Measurements from ENCODE around the gene DERA.

Gene DERA

DNA sequence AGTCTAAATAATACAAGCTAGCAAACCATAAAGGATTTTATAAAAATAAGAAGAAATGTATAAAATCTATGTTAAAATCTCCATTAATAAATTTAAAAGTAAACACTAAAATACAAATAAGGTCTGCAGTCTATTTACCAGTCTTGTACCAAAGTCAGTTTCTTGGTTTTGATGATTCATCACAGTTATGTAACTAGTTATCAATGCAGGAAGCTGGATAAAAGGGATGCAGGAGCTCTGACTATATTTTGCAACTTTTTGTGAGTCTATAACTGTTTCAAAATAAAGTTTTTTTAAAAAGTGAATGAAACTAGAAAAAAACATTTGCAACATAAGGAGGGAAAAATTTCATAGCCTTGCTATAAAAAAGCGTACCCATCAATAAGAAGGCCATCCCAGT lies 151.5 kb downstream of the DERA start:
- Histone ChIP-seq H2AFZ (ENCODE audit: low read depth) (no peak overlapping the region), H3K9ac (no peak overlapping the region), H3K79me2 (ENCODE audit: insufficient read depth, low read depth) (no peaks in the 10 kb centered on the region), H3K4me2 (no peak overlapping the region), H3K4me1 (ENCODE audit: low read depth, poor library complexity, severe bottlenecking) (no peaks in the 10 kb centered on the region), H3K36me3 (ENCODE audit: insufficient read depth) (no peaks in the 10 kb centered on the region), H3K27ac (no peak overlapping the region), H3K27me3 (ENCODE audit: insufficient read depth, low read depth) (no peaks in the 10 kb centered on the region), H4K20me1 (ENCODE audit: insufficient read depth) (no peaks in the 10 kb centered on the region), H3K4me3 (IDR thresholded peaks at IDR 0.05; ENCODE audit: insufficient read depth, low read depth, low read length) (no peak overlapping the region)
- TF ChIP-seq, protein P1, sequence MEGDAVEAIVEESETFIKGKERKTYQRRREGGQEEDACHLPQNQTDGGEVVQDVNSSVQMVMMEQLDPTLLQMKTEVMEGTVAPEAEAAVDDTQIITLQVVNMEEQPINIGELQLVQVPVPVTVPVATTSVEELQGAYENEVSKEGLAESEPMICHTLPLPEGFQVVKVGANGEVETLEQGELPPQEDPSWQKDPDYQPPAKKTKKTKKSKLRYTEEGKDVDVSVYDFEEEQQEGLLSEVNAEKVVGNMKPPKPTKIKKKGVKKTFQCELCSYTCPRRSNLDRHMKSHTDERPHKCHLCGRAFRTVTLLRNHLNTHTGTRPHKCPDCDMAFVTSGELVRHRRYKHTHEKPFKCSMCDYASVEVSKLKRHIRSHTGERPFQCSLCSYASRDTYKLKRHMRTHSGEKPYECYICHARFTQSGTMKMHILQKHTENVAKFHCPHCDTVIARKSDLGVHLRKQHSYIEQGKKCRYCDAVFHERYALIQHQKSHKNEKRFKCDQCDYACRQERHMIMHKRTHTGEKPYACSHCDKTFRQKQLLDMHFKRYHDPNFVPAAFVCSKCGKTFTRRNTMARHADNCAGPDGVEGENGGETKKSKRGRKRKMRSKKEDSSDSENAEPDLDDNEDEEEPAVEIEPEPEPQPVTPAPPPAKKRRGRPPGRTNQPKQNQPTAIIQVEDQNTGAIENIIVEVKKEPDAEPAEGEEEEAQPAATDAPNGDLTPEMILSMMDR (conservative IDR thresholded peaks at IDR 0.05; ENCODE audit: low read depth, low read length), result no peak

DNA sequence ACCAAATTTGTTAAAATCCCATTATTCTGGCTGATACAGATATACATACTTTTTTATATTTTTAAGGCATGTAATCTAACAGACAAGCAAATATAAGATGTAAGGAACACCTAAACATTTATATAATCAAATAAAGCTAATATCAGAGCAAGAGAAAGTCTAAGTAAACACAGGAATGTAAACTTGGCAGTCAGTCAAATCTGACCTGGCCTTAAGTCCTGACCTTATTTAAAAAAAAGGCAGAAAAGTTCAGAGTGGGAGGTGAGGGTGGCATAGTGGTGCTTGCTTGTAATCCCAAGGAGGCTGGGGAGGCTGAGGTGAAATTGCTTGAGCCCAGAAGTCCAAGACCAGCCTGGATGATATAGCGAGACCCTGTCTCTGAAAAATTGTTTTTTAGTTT lies 152.6 kb downstream of the DERA start:
- H3K79me2 ChIP-seq (ENCODE audit: insufficient read depth, low read depth), result no peaks in the 10 kb centered on the region
- H3K36me3 ChIP-seq (ENCODE audit: insufficient read depth), result no peaks in the 10 kb centered on the region
- no peaks in the 10 kb centered on the region for H3K4me1 ChIP-seq (ENCODE audit: low read depth, poor library complexity, severe bottlenecking)
- H3K4me2 ChIP-seq, result no peak overlapping the region
- no peaks in the 10 kb centered on the region for H3K27me3 ChIP-seq (ENCODE audit: insufficient read depth, low read depth)
- H2AFZ ChIP-seq (ENCODE audit: low read depth), result no peak overlapping the region
- H3K9ac ChIP-seq, result no peak overlapping the region
- no peaks in the 10 kb centered on the region for H4K20me1 ChIP-seq (ENCODE audit: insufficient read depth)
- no peak overlapping the region for H3K4me3 ChIP-seq (IDR thresholded peaks at IDR 0.05; ENCODE audit: insufficient read depth, low read depth, low read length)
- TF ChIP-seq, protein P1 (conservative IDR thresholded peaks at IDR 0.05; ENCODE audit: low read depth, low read length), result no peak
- no peak overlapping the region for H3K27ac ChIP-seq

DNA sequence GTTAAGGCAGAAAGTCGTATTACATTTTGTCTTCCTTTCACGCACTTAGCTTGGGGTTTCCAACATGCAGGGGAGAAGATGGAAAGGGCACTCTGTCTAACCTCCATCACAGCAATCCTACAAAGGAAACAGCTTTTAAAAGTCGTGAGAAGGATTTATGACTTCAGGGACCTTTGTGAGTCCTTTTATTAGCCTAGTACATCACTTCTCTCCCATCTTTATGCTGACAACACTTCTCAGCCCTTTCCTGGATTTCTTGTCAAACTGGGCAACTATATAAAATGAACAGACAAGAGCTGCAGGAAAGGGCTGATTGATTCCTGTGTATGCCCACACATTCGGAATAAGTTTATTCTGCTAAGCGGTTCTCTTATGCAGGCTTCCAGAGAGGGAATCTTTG lies 159.0 kb downstream of the DERA start:
- Histone ChIP-seq H3K27me3 (ENCODE audit: insufficient read depth, low read depth) (no peaks in the 10 kb centered on the region), H2AFZ (ENCODE audit: low read depth) (no peak overlapping the region), H3K27ac (no peak overlapping the region), H4K20me1 (ENCODE audit: insufficient read depth) (no peaks in the 10 kb centered on the region), H3K4me3 (IDR thresholded peaks at IDR 0.05; ENCODE audit: insufficient read depth, low read depth, low read length) (no peak overlapping the region), H3K4me1 (ENCODE audit: low read depth, poor library complexity, severe bottlenecking) (no peaks in the 10 kb centered on the region), H3K36me3 (ENCODE audit: insufficient read depth) (no peaks in the 10 kb centered on the region), H3K9ac (no peak overlapping the region), H3K4me2 (no peak overlapping the region), H3K79me2 (ENCODE audit: insufficient read depth, low read depth) (no peaks in the 10 kb centered on the region)
- TF ChIP-seq, protein P1 (conservative IDR thresholded peaks at IDR 0.05; ENCODE audit: low read depth, low read length), result no peak

DNA sequence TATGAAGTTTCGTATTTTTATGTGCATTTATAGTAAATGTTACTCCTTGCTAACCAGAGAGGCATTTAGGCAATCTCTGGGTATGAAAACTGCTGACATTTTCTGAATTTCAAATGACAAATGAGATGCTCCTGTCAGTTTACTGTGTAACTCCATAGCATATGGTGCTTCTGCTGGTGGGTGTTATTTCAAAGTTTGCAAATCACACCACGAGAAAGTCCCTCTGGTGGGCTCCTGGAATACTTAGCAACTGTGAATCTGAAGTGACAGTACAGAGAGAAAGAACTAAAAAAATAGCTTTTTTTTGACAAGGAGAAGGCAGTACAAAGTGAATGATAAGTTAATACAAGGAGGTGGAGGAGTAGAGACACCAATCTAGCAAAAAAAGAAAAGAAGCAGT lies 161.5 kb downstream of the DERA start:
- Histone ChIP-seq H3K27ac (no peak overlapping the region), H2AFZ (ENCODE audit: low read depth) (no peak overlapping the region), H3K4me2 (no peak overlapping the region), H3K4me1 (ENCODE audit: low read depth, poor library complexity, severe bottlenecking) (no peaks in the 10 kb centered on the region), H3K27me3 (ENCODE audit: insufficient read depth, low read depth) (no peaks in the 10 kb centered on the region), H3K79me2 (ENCODE audit: insufficient read depth, low read depth) (no peaks in the 10 kb centered on the region), H3K4me3 (IDR thresholded peaks at IDR 0.05; ENCODE audit: insufficient read depth, low read depth, low read length) (no peak overlapping the region), H3K36me3 (ENCODE audit: insufficient read depth) (no peaks in the 10 kb centered on the region), H3K9ac (no peak overlapping the region), H4K20me1 (ENCODE audit: insufficient read depth) (no peaks in the 10 kb centered on the region)
- TF ChIP-seq, protein P1 (conservative IDR thresholded peaks at IDR 0.05; ENCODE audit: low read depth, low read length), result no peak

DNA sequence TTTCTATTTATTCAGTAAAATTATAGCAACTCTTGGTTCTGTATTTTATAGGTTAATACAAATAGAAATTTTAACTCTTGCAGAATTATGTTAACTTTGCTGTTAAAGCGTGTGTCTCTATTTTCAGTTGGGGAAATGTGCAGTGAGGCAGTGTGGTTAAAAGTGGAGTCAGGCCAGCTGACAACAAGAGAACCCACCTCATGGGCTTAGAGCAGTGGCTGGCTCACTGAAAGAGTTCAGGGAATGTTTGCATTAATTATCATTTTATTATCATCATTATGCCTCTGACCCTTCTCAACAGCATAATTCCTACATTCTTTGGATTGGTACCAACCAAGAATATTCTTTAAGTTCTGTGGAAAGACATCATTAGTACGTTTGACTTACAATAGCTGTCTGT lies 163.8 kb downstream of the DERA start:
- no peaks in the 10 kb centered on the region for H3K4me1 ChIP-seq (ENCODE audit: low read depth, poor library complexity, severe bottlenecking)
- no peak overlapping the region for H3K4me2 ChIP-seq
- H3K9ac ChIP-seq, result no peak overlapping the region
- no peak overlapping the region for H2AFZ ChIP-seq (ENCODE audit: low read depth)
- no peak overlapping the region for H3K4me3 ChIP-seq (IDR thresholded peaks at IDR 0.05; ENCODE audit: insufficient read depth, low read depth, low read length)
- no peak overlapping the region for H3K27ac ChIP-seq
- TF ChIP-seq, protein P1 (conservative IDR thresholded peaks at IDR 0.05; ENCODE audit: low read depth, low read length), result no peak
- no peaks in the 10 kb centered on the region for H3K36me3 ChIP-seq (ENCODE audit: insufficient read depth)
- H3K27me3 ChIP-seq (ENCODE audit: insufficient read depth, low read depth), result no peaks in the 10 kb centered on the region
- H4K20me1 ChIP-seq (ENCODE audit: insufficient read depth), result no peaks in the 10 kb centered on the region
- H3K79me2 ChIP-seq (ENCODE audit: insufficient read depth, low read depth), result no peaks in the 10 kb centered on the region

Data from KMS-11 (cell line).